ENCODE measurements around the gene APOO.

Gene APOO

GRCh38 chrX:23919148-23919547, 11.4 kb upstream of the APOO start:
- H4K20me1 ChIP-seq (ENCODE audit: insufficient read depth, low read length): no peaks in the 10 kb centered on the region
- H3K9ac ChIP-seq (ENCODE audit: low read length): no peak overlapping the region
- H3K79me2 ChIP-seq (ENCODE audit: insufficient read depth, low read length): no peaks in the 10 kb centered on the region
- no peaks in the 10 kb centered on the region for H3K9me3 ChIP-seq (ENCODE audit: low read length)
- no peak overlapping the region for H3K4me2 ChIP-seq (ENCODE audit: low read length)
- no peak overlapping the region for H3K4me3 ChIP-seq (ENCODE audit: low read depth, low read length, poor library complexity, severe bottlenecking)
- no peak overlapping the region for H3K27ac ChIP-seq (ENCODE audit: low read depth, low read length, poor library complexity, severe bottlenecking)
- no peaks in the 10 kb centered on the region for H3K27me3 ChIP-seq (ENCODE audit: insufficient read depth, low read length)
- H3K4me1 ChIP-seq (ENCODE audit: insufficient read depth, low read length, severe bottlenecking): no peaks in the 10 kb centered on the region
- TF ChIP-seq CTCF (IDR thresholded peaks at IDR 0.05; ENCODE audit: low read length) (no peak), EZH2 (IDR thresholded peaks at IDR 0.05; ENCODE audit: borderline replicate concordance, low read length) (no peak)
- no peaks in the 10 kb centered on the region; the same call in 1 of the 2 replicates for H3K36me3 ChIP-seq (ENCODE audit: insufficient read depth, low read length)
- H3K9me2 ChIP-seq (ENCODE audit: low read depth, low read length): no peaks in the 10 kb centered on the region
- no peaks in the 10 kb centered on the region for H3F3A ChIP-seq (ENCODE audit: insufficient read depth, low read length)
- H2AFZ ChIP-seq (ENCODE audit: low read length): no peak overlapping the region

GRCh38 chrX:23911126-23911835, 3.5 kb upstream of the APOO start:
- no peak for TF ChIP-seq CTCF (IDR thresholded peaks at IDR 0.05; ENCODE audit: low read length)
- TF ChIP-seq EZH2 (IDR thresholded peaks at IDR 0.05; ENCODE audit: borderline replicate concordance, low read length): no peak
- no peaks in the 10 kb centered on the region for H4K20me1 ChIP-seq (ENCODE audit: insufficient read depth, low read length)
- no peaks in the 10 kb centered on the region for H3K9me3 ChIP-seq (ENCODE audit: low read length)
- H3K27ac ChIP-seq (ENCODE audit: low read depth, low read length, poor library complexity, severe bottlenecking): no peak overlapping the region
- H3K4me3 ChIP-seq (ENCODE audit: low read depth, low read length, poor library complexity, severe bottlenecking): no peak overlapping the region
- no peaks in the 10 kb centered on the region for H3F3A ChIP-seq (ENCODE audit: insufficient read depth, low read length)
- peaks cover 18% of the 10 kb centered on the region for H3K4me1 ChIP-seq (ENCODE audit: insufficient read depth, low read length, severe bottlenecking)
- no peak overlapping the region for H3K9ac ChIP-seq (ENCODE audit: low read length)
- no peaks in the 10 kb centered on the region for H3K27me3 ChIP-seq (ENCODE audit: insufficient read depth, low read length)
- H2AFZ ChIP-seq (ENCODE audit: low read length): no peak overlapping the region
- no peaks in the 10 kb centered on the region for H3K36me3 ChIP-seq (ENCODE audit: insufficient read depth, low read length)
- H3K79me2 ChIP-seq (ENCODE audit: insufficient read depth, low read length): no peaks in the 10 kb centered on the region
- no peak overlapping the region for H3K4me2 ChIP-seq (ENCODE audit: low read length)
- H3K9me2 ChIP-seq (ENCODE audit: low read depth, low read length): no peaks in the 10 kb centered on the region

- peak overlapping the region; percentile 87 for H3K27ac ChIP-seq (ENCODE audit: low read depth, low read length, poor library complexity, severe bottlenecking)
- H3K4me3 ChIP-seq (ENCODE audit: low read depth, low read length, poor library complexity, severe bottlenecking): peak overlapping the region; percentile 90
- peaks cover 24% of the 10 kb centered on the region for H3K4me1 ChIP-seq (ENCODE audit: insufficient read depth, low read length, severe bottlenecking)
- peak overlapping the region; percentile 100 for H2AFZ ChIP-seq (ENCODE audit: low read length)
- no peaks in the 10 kb centered on the region for H3K9me3 ChIP-seq (ENCODE audit: low read length)
- H3K27me3 ChIP-seq (ENCODE audit: insufficient read depth, low read length): no peaks in the 10 kb centered on the region
- no peaks in the 10 kb centered on the region for H3K9me2 ChIP-seq (ENCODE audit: low read depth, low read length)
- no peaks in the 10 kb centered on the region for H3F3A ChIP-seq (ENCODE audit: insufficient read depth, low read length)
- no peaks in the 10 kb centered on the region for H3K36me3 ChIP-seq (ENCODE audit: insufficient read depth, low read length)
- TF ChIP-seq CTCF (IDR thresholded peaks at IDR 0.05; ENCODE audit: low read length) (peak; percentile 59), EZH2 (IDR thresholded peaks at IDR 0.05; ENCODE audit: borderline replicate concordance, low read length) (no peak)
- peak overlapping the region; percentile 74 for H3K9ac ChIP-seq (ENCODE audit: low read length)
- no peaks in the 10 kb centered on the region for H4K20me1 ChIP-seq (ENCODE audit: insufficient read depth, low read length)
- peak overlapping the region; percentile 93 for H3K4me2 ChIP-seq (ENCODE audit: low read length)
- H3K79me2 ChIP-seq (ENCODE audit: insufficient read depth, low read length): no peaks in the 10 kb centered on the region
Measured at GRCh38 chrX:23908219-23909004, 674 bp upstream of the APOO start.

Measured in OCI-LY1 (cell line).